GM18517 (cell line): ENCODE data around the gene FHL1.
A peak's percentile ranks its signal among the peaks of the same experiment; 100 is the strongest.

Experiments used
- ATAC-seq: cut with Tn5 transposase; IDR thresholded peaks from one replicate; pipeline ENCODE4 v1.9.1; 2021; ENCODE audit warnings: mild to moderate bottlenecking, moderate library complexity; ENCODE audit not compliant: unreplicated experiment

FHL1 gene

GRCh38 chrX:136251041-136251991, 104.0 kb downstream of the FHL1 start, which contains the start of gene MAP7D3:
Gene MAP7D3, minus strand, starts transcription at chrX:136251400. Its CDS starts 42 bp downstream, at chrX:136251358.
- ATAC-seq, result peak; percentile 76

DNA sequence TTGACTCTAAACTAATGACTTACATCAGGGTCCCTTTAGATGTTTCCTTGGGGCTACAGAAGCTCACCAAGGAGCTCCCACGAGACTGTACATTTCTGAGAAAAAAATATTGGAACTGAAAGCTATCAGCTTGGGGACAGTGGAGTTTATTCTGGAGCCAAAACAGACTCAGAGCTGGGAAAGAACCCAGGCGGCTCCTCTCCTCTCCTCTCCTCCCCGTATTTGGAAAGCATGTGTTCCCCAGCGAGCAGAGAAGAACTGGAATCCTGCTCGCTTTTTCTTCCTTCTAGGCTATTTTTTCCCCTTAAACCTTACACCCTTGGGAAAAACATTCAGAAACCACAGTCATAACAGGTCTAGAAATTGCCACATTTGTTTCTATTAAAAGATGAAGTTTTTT, 108.2 kb downstream of the FHL1 start:
- no peak for ATAC-seq

DNA sequence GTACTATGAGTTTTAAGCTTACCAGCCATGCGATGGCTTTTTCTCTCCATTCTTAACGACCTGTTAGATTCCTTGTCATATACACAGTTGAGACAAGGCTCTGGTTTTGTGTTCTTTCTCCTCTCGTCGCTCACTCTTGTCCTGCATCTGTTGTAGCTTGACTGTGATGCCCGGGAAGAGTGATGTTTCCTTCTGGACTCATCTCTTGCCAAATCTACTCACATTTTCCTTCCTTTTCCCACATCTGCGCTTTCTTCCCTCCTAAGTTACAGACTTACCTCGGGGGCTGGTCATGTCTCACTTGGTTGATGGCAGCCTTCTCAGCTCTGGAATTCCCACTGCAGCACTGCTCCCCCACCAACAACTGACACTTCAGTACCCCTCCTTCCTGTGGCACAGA, 108.7 kb downstream of the FHL1 start:
- ATAC-seq, result no peak

DNA sequence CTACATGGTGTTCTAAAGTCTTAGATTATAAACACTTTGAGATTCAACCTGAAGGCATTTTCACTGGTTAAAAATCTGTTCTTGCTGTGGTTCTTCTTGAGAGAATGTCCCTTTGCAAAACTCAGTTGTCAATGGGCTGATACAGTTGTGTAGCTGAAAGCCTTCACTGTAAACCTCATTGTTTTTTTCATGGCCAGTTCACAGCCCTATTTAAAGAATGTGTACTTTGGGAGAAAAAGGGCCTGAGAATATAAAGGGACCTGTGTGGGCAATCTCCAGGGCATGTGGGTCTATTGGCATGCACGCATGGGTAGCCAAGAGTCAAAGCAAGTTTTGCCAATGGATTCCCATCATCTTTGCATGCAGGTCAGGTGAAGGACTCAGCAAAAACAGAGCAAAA, 111.6 kb downstream of the FHL1 start:
- ATAC-seq, result no peak

- ATAC-seq, result no peak
These were observed 112.2 kb downstream of the FHL1 start for GRCh38 chrX:136259543-136259942.

DNA sequence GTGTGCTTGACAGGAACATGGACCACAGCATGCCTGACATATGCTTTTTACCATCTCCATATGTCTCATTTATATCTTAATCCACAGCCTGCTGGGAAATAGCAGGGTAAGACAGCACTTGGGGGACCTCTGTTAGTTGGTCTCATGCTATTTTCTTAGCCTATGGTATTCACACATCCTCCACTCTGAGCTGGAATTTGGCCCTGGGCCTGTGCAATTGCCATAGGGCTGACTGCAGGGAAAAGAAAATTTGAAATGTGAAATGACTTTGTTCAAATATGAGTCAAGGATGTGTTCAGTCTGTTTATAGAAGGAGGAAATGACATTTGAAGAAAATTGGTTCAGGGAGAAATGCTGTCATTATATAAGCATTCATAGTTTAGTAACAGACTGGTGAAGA, 113.4 kb downstream of the FHL1 start:
- no peak for ATAC-seq
